RWPE1 (cell line): ENCODE results near the gene EPYC.

Experiments
- CTCF ChIA-PET: fragments of 350-600 bp; sonication (Branson Sonifier 250); formaldehyde crosslinking; extraction: SDS; loops from one replicate; lab custom pipeline; 2021; lab: Yijun Ruan, JAX
- POLR2A ChIA-PET: fragments of 400-600 bp; formaldehyde crosslinking; extraction: SDS; loops from one replicate; lab custom pipeline; 2020; ENCODE audit warnings: antibody characterized with exemption; ENCODE audit not compliant: low non-redundant PET; lab: Yijun Ruan, JAX
- DNase-seq: peaks from one replicate; pipeline ENCODE4 v3.0.0; 2012; ENCODE audit warnings: low spot score
- H3K27ac ChIP-seq: fragments of 450-650 bp; 2 replicates; pipeline ENCODE4 v1.5.1; 2017
- CTCF ChIP-seq: fragments of 450-650 bp; conservative IDR thresholded peaks from 2 replicates; pipeline ENCODE4 v1.5.1; 2017; ENCODE audit warnings: low read depth, mild to moderate bottlenecking

Gene EPYC

GRCh38 chr12:91017043-91017442 is 12.3 kb upstream of the EPYC start:
- no peak overlapping the region for H3K27ac ChIP-seq
- no peak for TF ChIP-seq CTCF
- DNase-seq = no peak
- ChIA-PET CTCF (no interaction called here), POLR2A (no interaction called here)

GRCh38 chr12:91009319-91009950 is 4.7 kb upstream of the EPYC start:
- ChIA-PET POLR2A (no interaction called here), CTCF (no interaction called here)
- DNase-seq = no peak
- no peak for TF ChIP-seq CTCF
- no peak overlapping the region for H3K27ac ChIP-seq

GRCh38 chr12:91007531-91008290 is 2.9 kb upstream of the EPYC start:
- H3K27ac ChIP-seq = no peak overlapping the region
- no peak for TF ChIP-seq CTCF
- CTCF ChIA-PET = no interaction called here
- no peak for DNase-seq
- POLR2A ChIA-PET = no interaction called here

- no peak overlapping the region for H3K27ac ChIP-seq
- ChIA-PET CTCF (no interaction called here), POLR2A (no interaction called here)
- no peak for TF ChIP-seq CTCF
- no peak for DNase-seq
Observed at GRCh38 chr12:91003737-91004136, 1.0 kb downstream of the EPYC start.

GRCh38 chr12:91001306-91001705 is 3.5 kb downstream of the EPYC start:
- ChIA-PET CTCF (no interaction called here), POLR2A (no interaction called here)
- H3K27ac ChIP-seq = no peak overlapping the region
- DNase-seq = no peak
- no peak for TF ChIP-seq CTCF

GRCh38 chr12:90999966-91000365 is 4.8 kb downstream of the EPYC start:
- no peak for TF ChIP-seq CTCF
- no peak overlapping the region for H3K27ac ChIP-seq
- ChIA-PET CTCF (no interaction called here), POLR2A (no interaction called here)
- DNase-seq = no peak
